GM18508 (cell line): ENCODE results near the gene SOX5.

Experiments
- ATAC-seq: cut with Tn5 transposase; IDR thresholded peaks from one replicate; pipeline ENCODE4 v1.9.1; 2021; ENCODE audit warnings: moderate number of reproducible peaks; ENCODE audit not compliant: insufficient read depth, unreplicated experiment

SOX5 gene

GRCh38 chr12:23631786-23632377, 317.6 kb downstream of the SOX5 start:
- ATAC-seq, result no peak

GRCh38 chr12:23630524-23630923, 318.9 kb downstream of the SOX5 start:
- ATAC-seq, result no peak

GRCh38 chr12:23628806-23629205, 320.7 kb downstream of the SOX5 start:
- ATAC-seq, result no peak

- no peak for ATAC-seq
Measured at GRCh38 chr12:23626791-23627190, 322.7 kb downstream of the SOX5 start.

GRCh38 chr12:23621900-23622299, 327.6 kb downstream of the SOX5 start:
- no peak for ATAC-seq

- ATAC-seq, result no peak
Measured at GRCh38 chr12:23618718-23619117, 330.8 kb downstream of the SOX5 start.

GRCh38 chr12:23617749-23618148, 331.7 kb downstream of the SOX5 start:
- no peak for ATAC-seq

GRCh38 chr12:23614280-23614679, 335.2 kb downstream of the SOX5 start:
- no peak for ATAC-seq

GRCh38 chr12:23611320-23611719, 338.1 kb downstream of the SOX5 start:
- no peak for ATAC-seq

- no peak for ATAC-seq
Measured at GRCh38 chr12:23600919-23601318, 348.6 kb downstream of the SOX5 start.

- no peak for ATAC-seq
Measured at GRCh38 chr12:23596568-23596967, 352.9 kb downstream of the SOX5 start.

- ATAC-seq, result no peak
Measured at GRCh38 chr12:23587833-23588559, 361.5 kb downstream of the SOX5 start.

GRCh38 chr12:23585782-23586163, 363.7 kb downstream of the SOX5 start:
- ATAC-seq, result no peak

- ATAC-seq, result no peak
Measured at GRCh38 chr12:23585156-23585781, 364.2 kb downstream of the SOX5 start.

GRCh38 chr12:23581913-23582312, 367.6 kb downstream of the SOX5 start:
- no peak for ATAC-seq

GRCh38 chr12:23579257-23579656, 370.2 kb downstream of the SOX5 start:
- no peak for ATAC-seq

- ATAC-seq, result peak; percentile 90
Measured at GRCh38 chr12:23576372-23576771, 373.1 kb downstream of the SOX5 start.

- ATAC-seq, result no peak
Measured at GRCh38 chr12:23569356-23569755, 380.1 kb downstream of the SOX5 start.

GRCh38 chr12:23566133-23566532, 383.3 kb downstream of the SOX5 start:
- no peak for ATAC-seq

- no peak for ATAC-seq
Measured at GRCh38 chr12:23564451-23565152, 384.9 kb downstream of the SOX5 start.
